ENCODE measurements around the gene FBXL13.

Gene FBXL13

DNA sequence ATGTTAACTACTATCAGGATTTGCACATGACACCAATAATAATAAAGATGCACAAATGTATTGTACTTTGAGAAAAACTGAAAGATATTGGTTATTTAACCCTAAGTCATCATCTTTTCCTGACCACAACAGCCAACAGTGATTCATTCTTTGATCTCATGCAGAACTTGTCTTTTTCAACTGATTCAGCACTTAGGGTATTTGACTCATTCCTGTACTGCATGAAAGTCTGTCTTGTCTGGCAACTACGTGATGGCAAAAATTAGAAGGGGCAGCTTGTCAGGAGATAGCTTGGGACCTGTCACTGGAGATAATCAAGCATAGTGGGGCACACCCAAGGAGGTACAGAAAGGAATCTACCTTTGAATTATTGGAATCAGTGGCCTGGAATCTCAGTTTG, 239.6 kb downstream of the FBXL13 start:
- no peak overlapping the region for H3K27ac ChIP-seq

DNA sequence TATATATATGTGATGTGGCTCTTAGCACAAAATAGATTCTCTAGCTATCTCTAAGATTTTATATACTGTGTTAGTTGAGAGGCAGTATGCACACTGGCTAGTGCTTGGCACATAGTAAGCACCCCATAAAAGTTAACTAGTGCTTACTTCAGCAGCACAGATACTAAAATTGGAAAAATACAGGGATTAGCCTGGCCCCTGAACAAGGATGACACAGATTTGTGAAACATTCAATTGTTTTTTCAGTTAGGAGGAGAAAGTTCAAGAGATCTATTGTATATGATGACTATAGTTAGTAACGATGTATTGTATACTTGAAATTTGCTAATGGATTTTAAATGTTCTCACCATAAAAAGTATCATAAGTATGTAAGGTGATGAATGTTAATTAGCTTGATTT, 240.1 kb downstream of the FBXL13 start:
- H3K27ac ChIP-seq = no peak overlapping the region
- TF ChIP-seq CTCF (conservative IDR thresholded peaks at IDR 0.05) = no peak

More for the DNA sequence above, 239.6 kb downstream of the FBXL13 start:
- no peak for TF ChIP-seq CTCF (conservative IDR thresholded peaks at IDR 0.05)

- TF ChIP-seq CTCF (conservative IDR thresholded peaks at IDR 0.05) = no peak
- H3K27ac ChIP-seq = no peak overlapping the region
Measured at GRCh38 chr7:102833343-102833742, 241.3 kb downstream of the FBXL13 start.

DNA sequence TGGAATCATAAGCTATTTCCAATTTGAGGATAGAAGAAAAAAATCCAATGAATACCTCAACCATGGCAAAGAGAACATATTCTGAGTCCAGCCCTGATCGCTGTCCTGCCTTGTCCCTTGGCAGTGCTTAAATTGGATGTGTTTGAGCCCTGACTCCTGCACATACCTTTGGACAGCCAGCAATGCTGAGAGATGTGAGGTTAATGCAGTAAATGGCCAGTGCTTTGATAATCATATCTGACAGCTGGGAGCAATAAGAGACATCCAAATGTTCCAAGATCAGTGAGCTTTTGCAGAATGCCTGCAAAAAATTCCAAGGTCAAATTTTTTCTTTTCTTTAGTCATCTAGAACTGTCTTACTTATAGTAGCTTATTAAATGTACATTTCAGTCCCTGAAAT, 241.9 kb downstream of the FBXL13 start:
- no peak for TF ChIP-seq CTCF (conservative IDR thresholded peaks at IDR 0.05)
- H3K27ac ChIP-seq = no peak overlapping the region

DNA sequence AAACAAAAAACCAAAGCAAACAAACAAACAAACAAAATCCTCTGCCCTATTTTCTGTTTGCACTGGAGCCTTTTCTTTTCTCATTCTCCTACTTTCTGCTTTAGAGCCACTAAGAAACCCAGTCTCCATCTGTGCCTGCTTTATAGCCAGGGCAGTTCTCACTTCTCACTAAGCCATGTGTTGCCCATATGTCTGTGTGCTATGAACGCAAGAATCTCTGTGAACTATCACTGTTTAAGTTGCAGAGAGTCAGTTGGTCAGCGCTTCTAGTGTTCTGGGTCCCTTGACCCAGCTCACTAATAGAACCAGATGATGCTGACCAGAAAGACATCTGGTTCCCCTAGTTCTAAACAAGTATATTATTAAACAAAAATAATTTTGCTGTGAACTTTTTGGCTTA, 244.4 kb downstream of the FBXL13 start:
- H3K27ac ChIP-seq = no peak overlapping the region
- no peak for TF ChIP-seq CTCF (conservative IDR thresholded peaks at IDR 0.05)

- H3K27ac ChIP-seq = no peak overlapping the region
- no peak for TF ChIP-seq CTCF (conservative IDR thresholded peaks at IDR 0.05)
Measured at GRCh38 chr7:102829075-102829474, 245.5 kb downstream of the FBXL13 start.

DNA sequence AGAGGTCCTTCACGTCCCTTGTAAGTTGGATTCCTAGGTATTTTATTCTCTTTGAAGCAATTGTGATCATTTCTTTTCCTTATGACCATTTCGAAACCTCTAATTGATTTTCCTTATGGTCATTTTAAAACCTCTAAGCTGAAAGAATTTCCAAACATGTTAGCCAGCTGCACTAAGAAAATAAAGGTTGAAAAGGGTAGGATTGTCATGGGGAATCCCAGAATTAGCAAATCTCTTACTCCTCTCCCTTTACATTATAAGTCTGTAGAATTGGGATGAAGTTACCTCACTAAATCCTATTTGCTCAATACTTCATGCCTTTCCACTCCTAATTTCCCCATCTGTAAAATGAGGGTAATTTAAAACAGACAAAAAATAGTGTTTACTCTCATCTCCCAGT, 246.3 kb downstream of the FBXL13 start:
- TF ChIP-seq CTCF (conservative IDR thresholded peaks at IDR 0.05) = no peak
- no peak overlapping the region for H3K27ac ChIP-seq
